ENCODE data around the gene ERP29.
"Not testable (repeated sequence)": the region's sequence is repeated elsewhere in the genome, so short reads cannot be mapped to it uniquely, and the experiment has no call there.

The ERP29 gene

GRCh38 chr12:111991535-111991934 is 21.7 kb upstream of the ERP29 start:
- H3K4me1 ChIP-seq (ENCODE audit: control insufficient read depth, insufficient read depth, low read length), result no peaks in the 10 kb centered on the region
- H3K36me3 ChIP-seq (ENCODE audit: control insufficient read depth in 2 of 2, insufficient read depth in 2 of 2, low read length in 2 of 2), result peaks cover 0 to 5% of the 10 kb centered on the region in 2 donors
- no peaks in the 10 kb centered on the region for H3K9me3 ChIP-seq (ENCODE audit: control insufficient read depth in 2 of 2, low read length in 2 of 2)
- H3K27me3 ChIP-seq (ENCODE audit: control insufficient read depth in 1 of 2, insufficient read depth in 2 of 2, low read length in 2 of 2), result no peaks in the 10 kb centered on the region
- H3K9ac ChIP-seq (ENCODE audit: low read length in 2 of 2), result no peak overlapping the region
- no peak overlapping the region for H3K4me3 ChIP-seq (ENCODE audit: low read length in 2 of 2)
- no peak overlapping the region for H3K27ac ChIP-seq (ENCODE audit: low read length)

- H3K9ac ChIP-seq (ENCODE audit: low read length in 2 of 2), result no peak overlapping the region
- no peaks in the 10 kb centered on the region for H3K27me3 ChIP-seq (ENCODE audit: control insufficient read depth in 1 of 2, insufficient read depth in 2 of 2, low read length in 2 of 2)
- no peaks in the 10 kb centered on the region for H3K4me1 ChIP-seq (ENCODE audit: control insufficient read depth, insufficient read depth, low read length)
- no peak overlapping the region for H3K27ac ChIP-seq (ENCODE audit: low read length)
- no peak overlapping the region for H3K4me3 ChIP-seq (ENCODE audit: low read length in 2 of 2)
- peaks cover 0 to 5% of the 10 kb centered on the region in 2 donors for H3K36me3 ChIP-seq (ENCODE audit: control insufficient read depth in 2 of 2, insufficient read depth in 2 of 2, low read length in 2 of 2)
- no peaks in the 10 kb centered on the region for H3K9me3 ChIP-seq (ENCODE audit: control insufficient read depth in 2 of 2, low read length in 2 of 2)
These were observed 21.3 kb upstream of the ERP29 start for GRCh38 chr12:111991946-111992345.

- Histone ChIP-seq H3K27me3 (ENCODE audit: control insufficient read depth in 1 of 2, insufficient read depth in 2 of 2, low read length in 2 of 2) (no peaks in the 10 kb centered on the region), H3K4me3 (ENCODE audit: low read length in 2 of 2) (no peak overlapping the region), H3K36me3 (ENCODE audit: control insufficient read depth in 2 of 2, insufficient read depth in 2 of 2, low read length in 2 of 2) (peaks cover 0 to 5% of the 10 kb centered on the region in 2 donors), H3K9me3 (ENCODE audit: control insufficient read depth in 2 of 2, low read length in 2 of 2) (no peaks in the 10 kb centered on the region), H3K4me1 (ENCODE audit: control insufficient read depth, insufficient read depth, low read length) (no peaks in the 10 kb centered on the region), H3K9ac (ENCODE audit: low read length in 2 of 2) (no peak overlapping the region), H3K27ac (ENCODE audit: low read length) (no peak overlapping the region)
These were observed 20.8 kb upstream of the ERP29 start for GRCh38 chr12:111992464-111992863.

- H3K9ac ChIP-seq (ENCODE audit: low read length in 2 of 2), result no peak overlapping the region
- no peak overlapping the region for H3K27ac ChIP-seq (ENCODE audit: low read length)
- no peaks in the 10 kb centered on the region for H3K9me3 ChIP-seq (ENCODE audit: control insufficient read depth in 2 of 2, low read length in 2 of 2)
- no peak overlapping the region for H3K4me3 ChIP-seq (ENCODE audit: low read length in 2 of 2)
- H3K4me1 ChIP-seq (ENCODE audit: control insufficient read depth, insufficient read depth, low read length), result no peaks in the 10 kb centered on the region
- peaks cover 0 to 4% of the 10 kb centered on the region in 2 donors for H3K36me3 ChIP-seq (ENCODE audit: control insufficient read depth in 2 of 2, insufficient read depth in 2 of 2, low read length in 2 of 2)
- H3K27me3 ChIP-seq (ENCODE audit: control insufficient read depth in 1 of 2, insufficient read depth in 2 of 2, low read length in 2 of 2), result no peaks in the 10 kb centered on the region
These were observed 19.7 kb upstream of the ERP29 start for GRCh38 chr12:111993292-111994150.

GRCh38 chr12:111994211-111995111 is 18.8 kb upstream of the ERP29 start:
- not testable (repeated sequence) for H3K9me3 ChIP-seq (ENCODE audit: control insufficient read depth in 2 of 2, low read length in 2 of 2); H3K36me3 ChIP-seq (ENCODE audit: control insufficient read depth in 2 of 2, insufficient read depth in 2 of 2, low read length in 2 of 2); H3K4me1 ChIP-seq (ENCODE audit: control insufficient read depth, insufficient read depth, low read length); H3K9ac ChIP-seq (ENCODE audit: low read length in 2 of 2); H3K27ac ChIP-seq (ENCODE audit: low read length); H3K27me3 ChIP-seq (ENCODE audit: control insufficient read depth in 1 of 2, insufficient read depth in 2 of 2, low read length in 2 of 2); H3K4me3 ChIP-seq (ENCODE audit: low read length in 2 of 2)

- no peak overlapping the region for H3K27ac ChIP-seq (ENCODE audit: low read length)
- no peaks in the 10 kb centered on the region for H3K27me3 ChIP-seq (ENCODE audit: control insufficient read depth in 1 of 2, insufficient read depth in 2 of 2, low read length in 2 of 2)
- H3K9me3 ChIP-seq (ENCODE audit: control insufficient read depth in 2 of 2, low read length in 2 of 2), result no peaks in the 10 kb centered on the region
- H3K9ac ChIP-seq (ENCODE audit: low read length in 2 of 2), result no peak overlapping the region
- no peaks in the 10 kb centered on the region for H3K4me1 ChIP-seq (ENCODE audit: control insufficient read depth, insufficient read depth, low read length)
- no peak overlapping the region for H3K4me3 ChIP-seq (ENCODE audit: low read length in 2 of 2)
- no peaks in the 10 kb centered on the region for H3K36me3 ChIP-seq (ENCODE audit: control insufficient read depth in 2 of 2, insufficient read depth in 2 of 2, low read length in 2 of 2)
These were observed 17.3 kb upstream of the ERP29 start for GRCh38 chr12:111995782-111996480.

- Histone ChIP-seq H3K4me1 (ENCODE audit: control insufficient read depth, insufficient read depth, low read length) (no peaks in the 10 kb centered on the region), H3K36me3 (ENCODE audit: control insufficient read depth in 2 of 2, insufficient read depth in 2 of 2, low read length in 2 of 2) (no peaks in the 10 kb centered on the region), H3K27ac (ENCODE audit: low read length) (no peak overlapping the region), H3K4me3 (ENCODE audit: low read length in 2 of 2) (no peak overlapping the region), H3K9me3 (ENCODE audit: control insufficient read depth in 2 of 2, low read length in 2 of 2) (no peaks in the 10 kb centered on the region), H3K9ac (ENCODE audit: low read length in 2 of 2) (no peak overlapping the region), H3K27me3 (ENCODE audit: control insufficient read depth in 1 of 2, insufficient read depth in 2 of 2, low read length in 2 of 2) (no peaks in the 10 kb centered on the region)
These were observed 15.9 kb upstream of the ERP29 start for GRCh38 chr12:111997300-111997699.

GRCh38 chr12:111998015-111998414 is 15.2 kb upstream of the ERP29 start:
- Histone ChIP-seq H3K4me3 (ENCODE audit: low read length in 2 of 2) (no peak overlapping the region), H3K9me3 (ENCODE audit: control insufficient read depth in 2 of 2, low read length in 2 of 2) (no peaks in the 10 kb centered on the region), H3K27me3 (ENCODE audit: control insufficient read depth in 1 of 2, insufficient read depth in 2 of 2, low read length in 2 of 2) (no peaks in the 10 kb centered on the region), H3K36me3 (ENCODE audit: control insufficient read depth in 2 of 2, insufficient read depth in 2 of 2, low read length in 2 of 2) (no peaks in the 10 kb centered on the region), H3K9ac (ENCODE audit: low read length in 2 of 2) (no peak overlapping the region), H3K27ac (ENCODE audit: low read length) (no peak overlapping the region), H3K4me1 (ENCODE audit: control insufficient read depth, insufficient read depth, low read length) (no peaks in the 10 kb centered on the region)

- H3K4me3 ChIP-seq (ENCODE audit: low read length in 2 of 2); H3K9me3 ChIP-seq (ENCODE audit: control insufficient read depth in 2 of 2, low read length in 2 of 2); H3K27me3 ChIP-seq (ENCODE audit: control insufficient read depth in 1 of 2, insufficient read depth in 2 of 2, low read length in 2 of 2); H3K36me3 ChIP-seq (ENCODE audit: control insufficient read depth in 2 of 2, insufficient read depth in 2 of 2, low read length in 2 of 2); H3K4me1 ChIP-seq (ENCODE audit: control insufficient read depth, insufficient read depth, low read length); H3K9ac ChIP-seq (ENCODE audit: low read length in 2 of 2); H3K27ac ChIP-seq (ENCODE audit: low read length): not testable (repeated sequence)
These were observed 14.1 kb upstream of the ERP29 start for GRCh38 chr12:111999129-111999528.

GRCh38 chr12:112000820-112001219 is 12.4 kb upstream of the ERP29 start:
- Histone ChIP-seq H3K27ac (ENCODE audit: low read length) (no peak overlapping the region), H3K9me3 (ENCODE audit: control insufficient read depth in 2 of 2, low read length in 2 of 2) (no peaks in the 10 kb centered on the region), H3K4me3 (ENCODE audit: low read length in 2 of 2) (no peak overlapping the region), H3K9ac (ENCODE audit: low read length in 2 of 2) (no peak overlapping the region), H3K4me1 (ENCODE audit: control insufficient read depth, insufficient read depth, low read length) (no peaks in the 10 kb centered on the region), H3K36me3 (ENCODE audit: control insufficient read depth in 2 of 2, insufficient read depth in 2 of 2, low read length in 2 of 2) (no peaks in the 10 kb centered on the region), H3K27me3 (ENCODE audit: control insufficient read depth in 1 of 2, insufficient read depth in 2 of 2, low read length in 2 of 2) (no peaks in the 10 kb centered on the region)

All from stomach smooth muscle (tissue), 2 donors.